Esophagus muscularis mucosa (tissue), 4 donors: ENCODE measurements around the gene KRT38.

Experiments used
- CTCF ChIP-seq, 3 experiments: fragments of 200-600 bp in 2 of 3; fragments of 450-650 bp in 1 of 3; sonication (generic) in 2 of 3; IDR thresholded peaks; one replicate each; pipeline ENCODE4 v1.5.1; 2017 to 2019; ENCODE audit warnings: antibody characterized with exemption in 3 of 3, mild to moderate bottlenecking in 2 of 3, moderate library complexity in 1 of 3
- EP300 ChIP-seq: sonication (generic); formaldehyde crosslinking; IDR thresholded peaks from one replicate; pipeline ENCODE4 v1.6.1; 2017; ENCODE audit warnings: antibody characterized with exemption
- POLR2A ChIP-seq: fragments of 450-650 bp; IDR thresholded peaks from one replicate; pipeline ENCODE4 v1.6.1; 2017; ENCODE audit warnings: antibody characterized with exemption, moderate library complexity, mild to moderate bottlenecking, low read depth

DNA sequence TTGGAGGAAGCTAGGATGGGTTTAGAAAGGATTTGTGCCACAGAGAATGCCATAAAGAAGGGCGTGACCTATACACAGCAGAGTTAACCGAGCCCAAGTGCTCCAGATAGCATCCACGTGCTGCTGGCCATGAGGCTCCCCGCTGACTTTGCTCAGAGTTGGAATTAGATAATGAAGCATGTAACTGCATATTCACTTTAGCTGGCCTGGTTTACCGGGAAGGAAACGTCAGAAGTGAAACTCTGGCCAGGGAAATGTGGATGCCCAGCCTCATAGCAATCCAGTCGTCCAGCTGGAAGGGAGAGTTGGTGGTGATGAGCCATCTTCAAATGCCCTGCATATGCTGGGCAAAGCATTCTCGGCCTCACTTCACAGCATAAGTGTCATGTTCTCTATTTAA lies 34.1 kb upstream of the KRT38 start:
- TF ChIP-seq CTCF (IDR thresholded peaks at IDR 0.05) (no peak), EP300 (no peak), POLR2A (no peak)
